HCT116 (cell line): Measurements from ENCODE around the gene LRRC4C.

ENCODE experiments used
- EGR1 ChIP-seq: IDR thresholded peaks from 2 replicates; pipeline ENCODE4 v1.6.1; 2012; ENCODE audit warnings: low read depth
- FOSL1 ChIP-seq: IDR thresholded peaks from 2 replicates; pipeline ENCODE4 v1.6.1; 2012; ENCODE audit warnings: low read depth
- POLR2A ChIP-seq: IDR thresholded peaks from 2 replicates; pipeline ENCODE4 v1.7.0; 2011; ENCODE audit warnings: borderline replicate concordance; ENCODE audit not compliant: insufficient read depth, insufficient read length; ENCODE audit errors: extremely low read depth
- SP1 ChIP-seq: IDR thresholded peaks from 2 replicates; pipeline ENCODE4 v1.6.1; 2012; ENCODE audit warnings: low read depth
- SRF ChIP-seq: IDR thresholded peaks from 2 replicates; pipeline ENCODE4 v1.6.1; 2012; ENCODE audit warnings: low read depth
- TF ChIP-seq, protein P1 (sequence below), 3 experiments: fragments of 200-600 bp in 1 of 3; sonication (generic) in 1 of 3; IDR thresholded peaks in 2 of 3; conservative IDR thresholded peaks in 1 of 3; 2 replicates each; pipeline ENCODE4 v1.5.1; 2012 to 2017; ENCODE audit warnings: low read depth in 2 of 3, low read length in 2 of 3, antibody characterized with exemption in 1 of 3, borderline replicate concordance in 1 of 3, control low read depth in 1 of 3, mild to moderate bottlenecking in 1 of 3, mixed read lengths in 1 of 3, mixed run types in 1 of 3, moderate library complexity in 1 of 3; ENCODE audit not compliant: insufficient read depth in 1 of 3

DNA sequence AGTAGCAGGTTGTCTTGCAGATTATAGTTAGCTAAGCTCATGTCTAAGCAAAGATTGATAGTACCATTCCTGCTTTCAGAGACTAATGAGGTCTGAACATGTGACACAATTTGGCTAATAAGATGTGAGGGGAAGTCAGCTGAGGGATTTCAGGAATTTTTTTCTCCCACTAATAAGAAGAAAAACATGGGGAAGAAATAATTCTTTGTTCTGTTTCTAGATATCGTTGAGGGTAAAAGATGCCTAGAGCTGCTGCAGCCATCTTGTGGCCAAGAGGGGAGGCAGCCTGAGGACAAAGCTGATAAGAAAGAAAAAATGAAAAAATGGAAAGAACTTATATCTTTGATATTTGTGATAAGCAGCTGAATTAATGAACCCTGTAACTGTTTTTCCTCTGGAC lies 1334.4 kb downstream of the LRRC4C start:
- TF ChIP-seq, protein P1, sequence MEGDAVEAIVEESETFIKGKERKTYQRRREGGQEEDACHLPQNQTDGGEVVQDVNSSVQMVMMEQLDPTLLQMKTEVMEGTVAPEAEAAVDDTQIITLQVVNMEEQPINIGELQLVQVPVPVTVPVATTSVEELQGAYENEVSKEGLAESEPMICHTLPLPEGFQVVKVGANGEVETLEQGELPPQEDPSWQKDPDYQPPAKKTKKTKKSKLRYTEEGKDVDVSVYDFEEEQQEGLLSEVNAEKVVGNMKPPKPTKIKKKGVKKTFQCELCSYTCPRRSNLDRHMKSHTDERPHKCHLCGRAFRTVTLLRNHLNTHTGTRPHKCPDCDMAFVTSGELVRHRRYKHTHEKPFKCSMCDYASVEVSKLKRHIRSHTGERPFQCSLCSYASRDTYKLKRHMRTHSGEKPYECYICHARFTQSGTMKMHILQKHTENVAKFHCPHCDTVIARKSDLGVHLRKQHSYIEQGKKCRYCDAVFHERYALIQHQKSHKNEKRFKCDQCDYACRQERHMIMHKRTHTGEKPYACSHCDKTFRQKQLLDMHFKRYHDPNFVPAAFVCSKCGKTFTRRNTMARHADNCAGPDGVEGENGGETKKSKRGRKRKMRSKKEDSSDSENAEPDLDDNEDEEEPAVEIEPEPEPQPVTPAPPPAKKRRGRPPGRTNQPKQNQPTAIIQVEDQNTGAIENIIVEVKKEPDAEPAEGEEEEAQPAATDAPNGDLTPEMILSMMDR (IDR thresholded peaks at IDR 0.05 in 2 of 3, conservative IDR thresholded peaks at IDR 0.05 in 1 of 3; ENCODE audit: borderline replicate concordance in 1 of 3, insufficient read depth in 1 of 3, low read depth in 2 of 3, low read length in 2 of 3), result 0 out of 6 replicates have a peak, but pooled peaks of 1 of the 3 experiments have one; percentile 10
- no peak for TF ChIP-seq POLR2A
- no peak for TF ChIP-seq EGR1
- no peak for TF ChIP-seq SRF
- no peak for TF ChIP-seq FOSL1
- no peak for TF ChIP-seq SP1
